Measurements from ENCODE around the gene CAPN2.

- no peak for TF ChIP-seq CTCF (IDR thresholded peaks at IDR 0.05)
- TF ChIP-seq POLR2A (IDR thresholded peaks at IDR 0.05) = no peak
Observed at GRCh38 chr1:223704921-223705878, 7.1 kb upstream of the CAPN2 start.

Measured in Peyer's patch (tissue), 4 donors.